Activated CD4-positive, alpha-beta T cell treated with anti-CD3 and anti-CD28 coated beads, Interleukin-2, amount 10 ng/mL, durations not matched to agents 7 days and 5 days (primary cell): ENCODE data around the gene SARDH. TPM values are rescaled to one million over a fixed set of nuclear protein-coding genes. Genes with fewer than 3 reads are reported as not detected.

Source experiments
- CTCF ChIA-PET: fragments of 350-600 bp; sonication (Branson Sonifier 250); formaldehyde crosslinking; loops from one replicate; lab custom pipeline; 2021; ENCODE audit warnings: antibody characterized with exemption; lab: Charles Lee
- POLR2A ChIA-PET: fragments of 350-600 bp; sonication (Branson Sonifier 250); formaldehyde crosslinking; loops from one replicate; lab custom pipeline; 2021; ENCODE audit warnings: antibody characterized with exemption; lab: Charles Lee
- DNase-seq: peaks from one replicate; pipeline ENCODE4 v3.0.0-alpha.2; 2020
- H3K27ac Mint-ChIP-seq: one replicate; pipeline ENCODE4 v1.8.0; 2021; ENCODE audit warnings: mild to moderate bottlenecking, moderate library complexity, mixed read lengths
- H3K27me3 Mint-ChIP-seq: one replicate; pipeline ENCODE4 v1.8.0; 2021; ENCODE audit warnings: mixed read lengths
- H3K36me3 Mint-ChIP-seq: one replicate; pipeline ENCODE4 v1.8.0; 2021; ENCODE audit warnings: low read depth, mixed read lengths
- H3K4me1 Mint-ChIP-seq: one replicate; pipeline ENCODE4 v1.8.0; 2021; ENCODE audit warnings: mixed read lengths
- H3K4me3 Mint-ChIP-seq: one replicate; pipeline ENCODE4 v1.8.0; 2021; ENCODE audit warnings: mild to moderate bottlenecking, moderate library complexity, mixed read lengths
- H3K9me3 Mint-ChIP-seq: one replicate; pipeline ENCODE4 v1.8.0; 2021; ENCODE audit warnings: mixed read lengths
- total RNA-seq, 2 experiments: library from RNA; stranded (reverse); gene quantifications; one replicate each; pipeline ENCODE4 v1.2.3, GENCODE V29; 2021

The SARDH gene
- total RNA-seq, 2 experiments from 2014 or later, result 1.9 TPM

DNA sequence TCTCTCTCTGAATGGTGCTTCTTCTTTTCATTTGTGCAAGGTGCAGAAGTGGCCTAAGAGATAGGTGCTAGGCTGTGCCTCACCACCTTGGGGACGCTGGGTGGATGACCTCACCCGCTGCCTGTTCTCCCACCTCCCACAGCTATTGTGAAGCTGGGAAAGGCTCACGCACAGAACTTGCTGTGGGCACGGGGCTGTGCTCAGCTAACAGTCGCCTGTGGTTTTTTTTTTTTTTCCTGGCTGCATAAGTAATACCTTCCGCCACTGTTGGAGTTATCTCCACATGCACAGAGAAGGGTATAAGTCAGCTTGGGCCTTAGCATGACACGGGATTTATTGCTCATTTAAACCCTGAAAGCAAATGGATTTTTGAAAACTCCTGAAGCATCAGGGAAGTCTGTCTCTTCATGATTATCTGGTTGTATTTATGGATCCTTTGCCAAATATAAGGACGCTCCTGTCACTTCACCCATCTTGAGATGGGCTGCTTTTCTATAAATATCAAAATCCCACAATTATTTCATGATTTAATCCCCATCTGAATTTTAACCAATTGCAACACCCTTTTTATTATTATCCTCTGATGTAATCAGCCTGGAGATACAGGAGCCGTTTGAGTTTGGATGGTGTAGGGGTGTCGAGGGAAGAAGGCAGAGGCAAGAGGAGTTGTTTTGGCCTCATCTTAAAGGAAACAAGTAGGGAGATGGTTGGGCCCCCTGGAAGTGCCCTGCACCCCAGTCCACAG lies 93.0 kb downstream of the SARDH start:
- Mint-ChIP-seq H3K27ac (no peak overlapping the region), H3K4me3 (no peak overlapping the region), H3K9me3 (no peaks in the 10 kb centered on the region), H3K4me1 (no peaks in the 10 kb centered on the region), H3K27me3 (no peaks in the 10 kb centered on the region), H3K36me3 (no peaks in the 10 kb centered on the region)
- ChIA-PET POLR2A (no interaction called here), CTCF (interaction anchor here (0.7 to 1.2 kb wide), 4 partner anchors 8 to 55 kb away, joined by 3 to 6 read pairs (median 4); no protein-coding TSS in a partner anchor)
- no peak for DNase-seq

DNA sequence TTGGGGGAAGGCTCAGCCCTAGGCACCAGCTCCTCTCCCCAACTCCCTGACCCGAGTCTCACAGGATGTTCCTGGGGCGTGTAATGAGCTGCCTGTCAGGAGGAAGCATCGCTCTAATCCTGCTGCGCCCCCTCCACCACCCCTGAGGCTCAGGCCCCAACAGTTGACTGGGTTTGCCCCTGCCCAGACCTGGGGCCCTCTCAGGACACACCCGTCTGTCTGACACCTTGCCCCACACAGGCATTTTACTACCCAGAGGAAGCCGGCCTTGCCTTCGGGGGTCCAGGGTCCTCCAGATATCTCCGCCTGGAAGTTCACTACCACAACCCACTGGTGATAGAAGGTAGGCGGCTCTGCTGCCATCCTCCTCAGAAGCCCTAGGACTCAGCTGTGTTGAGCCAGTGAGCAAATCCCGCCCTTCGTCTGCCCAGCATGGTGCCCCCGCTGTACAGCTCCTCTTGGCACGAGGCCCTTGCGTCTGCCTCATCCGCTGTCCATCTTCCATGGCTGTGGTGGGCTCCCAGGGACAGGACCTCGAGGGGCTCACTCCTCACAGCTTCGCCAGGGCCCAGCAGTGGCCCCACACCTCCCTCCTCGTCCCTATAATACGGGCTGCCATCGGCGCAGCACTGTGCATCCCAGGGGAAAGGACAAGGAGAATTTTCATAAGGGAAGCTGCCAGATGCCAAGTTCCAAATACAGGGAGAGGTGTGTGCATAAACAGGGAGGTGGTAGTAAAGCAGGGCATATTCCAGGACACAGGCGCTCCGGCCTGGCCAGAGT lies 94.0 kb downstream of the SARDH start:
- POLR2A ChIA-PET, result no interaction called here
- no peak for DNase-seq
- H3K36me3 Mint-ChIP-seq, result no peaks in the 10 kb centered on the region

DNA sequence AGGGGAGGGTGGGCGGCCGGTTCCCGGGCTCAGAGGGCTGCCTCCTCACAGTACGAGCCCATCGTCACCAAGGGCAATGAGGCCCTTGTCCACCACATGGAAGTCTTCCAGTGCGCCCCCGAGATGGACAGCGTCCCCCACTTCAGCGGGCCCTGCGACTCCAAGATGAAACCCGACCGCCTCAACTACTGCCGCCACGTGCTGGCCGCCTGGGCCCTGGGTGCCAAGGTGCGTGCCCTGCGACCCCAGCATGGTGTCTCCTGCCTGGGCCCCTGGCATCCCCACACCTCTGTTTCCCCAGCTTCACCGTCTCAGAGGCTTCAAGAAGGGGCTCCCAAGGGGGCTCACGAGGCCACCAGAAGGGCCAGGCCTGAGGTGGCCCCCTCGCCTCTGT lies 94.8 kb downstream of the SARDH start:
- H3K4me3 Mint-ChIP-seq, result no peak overlapping the region
- H3K27me3 Mint-ChIP-seq, result no peaks in the 10 kb centered on the region
- no peak for DNase-seq
- H3K9me3 Mint-ChIP-seq, result no peaks in the 10 kb centered on the region
- ChIA-PET CTCF (interaction anchor here (0.6 kb wide), 1 partner anchor 54 kb away, joined by 3 read pairs; no protein-coding TSS in a partner anchor), POLR2A (no interaction called here)
- H3K27ac Mint-ChIP-seq, result no peak overlapping the region
- no peaks in the 10 kb centered on the region for H3K36me3 Mint-ChIP-seq
- no peaks in the 10 kb centered on the region for H3K4me1 Mint-ChIP-seq

More for the DNA sequence above, 94.0 kb downstream of the SARDH start:
- Mint-ChIP-seq H3K4me3 (no peak overlapping the region), H3K9me3 (no peaks in the 10 kb centered on the region), H3K27me3 (no peaks in the 10 kb centered on the region), H3K4me1 (no peaks in the 10 kb centered on the region), H3K27ac (no peak overlapping the region)
- CTCF ChIA-PET, result interaction anchor here (0.6 to 1.2 kb wide), 6 partner anchors 9 to 305 kb away, joined by 3 to 6 read pairs (median 3); no protein-coding TSS in a partner anchor

DNA sequence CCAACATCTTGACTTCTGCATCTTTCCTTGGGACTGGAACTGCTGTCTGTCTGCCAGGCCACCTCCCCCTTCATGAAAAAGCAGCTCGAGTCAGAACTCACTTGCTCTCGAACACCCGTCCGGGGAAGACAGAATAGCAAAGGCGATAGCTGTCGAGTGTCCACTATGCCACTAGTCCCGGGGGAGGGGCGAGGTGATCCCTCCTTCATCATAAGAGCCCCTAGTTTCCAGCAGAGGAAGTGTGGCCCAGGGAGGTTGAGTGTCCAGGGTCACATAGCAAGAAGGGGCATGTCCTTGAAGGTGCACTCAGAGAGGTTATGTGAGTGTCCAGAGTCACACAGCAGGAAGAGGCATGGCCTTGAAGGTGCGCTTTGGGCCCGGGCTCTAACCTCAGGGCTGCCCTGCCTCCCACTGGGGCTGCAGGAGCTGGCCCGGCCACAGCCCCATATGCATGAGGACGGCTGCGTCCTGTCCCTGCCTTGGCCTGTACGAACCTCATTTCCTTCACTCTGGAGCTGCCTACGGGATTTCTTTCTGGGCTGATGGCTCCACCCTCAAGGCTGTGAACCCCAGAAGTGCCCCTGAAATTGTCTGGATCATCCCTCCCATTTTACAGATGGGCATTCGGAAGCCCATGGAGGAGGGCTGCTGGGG lies 95.3 kb downstream of the SARDH start:
- POLR2A ChIA-PET, result no interaction called here
- no peak overlapping the region for H3K27ac Mint-ChIP-seq
- H3K36me3 Mint-ChIP-seq, result no peaks in the 10 kb centered on the region
- no peaks in the 10 kb centered on the region for H3K27me3 Mint-ChIP-seq
- no peaks in the 10 kb centered on the region for H3K4me1 Mint-ChIP-seq
- CTCF ChIA-PET, result no interaction called here
- H3K4me3 Mint-ChIP-seq, result no peak overlapping the region
- no peak for DNase-seq
- no peaks in the 10 kb centered on the region for H3K9me3 Mint-ChIP-seq

DNA sequence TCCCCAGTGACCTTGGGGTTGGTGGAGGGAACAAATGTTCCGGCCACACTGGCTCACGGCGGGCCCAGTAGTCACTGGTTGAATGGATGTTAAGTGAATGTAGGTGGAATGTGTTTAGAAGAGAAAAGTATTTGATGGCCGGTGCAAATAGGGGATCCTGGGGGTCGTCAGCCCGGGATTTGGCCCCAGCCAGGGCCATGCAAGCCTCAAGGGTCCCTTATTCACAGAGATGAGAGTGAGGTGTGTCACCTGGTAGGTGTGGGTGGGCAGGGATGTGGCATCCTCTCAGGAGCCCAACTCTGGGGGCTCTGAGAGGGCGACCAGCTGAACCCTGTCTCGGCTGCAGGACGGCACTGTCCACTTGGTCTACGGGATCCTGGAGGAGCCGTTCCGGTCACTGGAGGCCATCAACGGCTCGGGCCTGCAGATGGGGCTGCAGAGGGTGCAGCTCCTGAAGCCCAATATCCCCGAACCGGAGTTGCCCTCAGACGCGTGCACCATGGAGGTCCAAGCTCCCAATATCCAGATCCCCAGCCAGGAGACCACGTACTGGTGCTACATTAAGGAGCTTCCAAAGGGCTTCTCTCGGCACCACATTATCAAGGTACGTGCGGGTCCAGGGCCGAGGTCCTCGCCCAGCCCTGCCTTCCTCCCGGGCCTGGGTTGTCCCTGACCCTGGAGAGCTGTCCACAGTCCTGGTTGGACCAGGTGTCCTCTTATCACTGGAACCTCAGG lies 96.1 kb downstream of the SARDH start:
- ChIA-PET POLR2A (no interaction called here), CTCF (no interaction called here)
- no peak overlapping the region for H3K27ac Mint-ChIP-seq
- H3K27me3 Mint-ChIP-seq, result no peaks in the 10 kb centered on the region
- no peak overlapping the region for H3K4me3 Mint-ChIP-seq
- no peak for DNase-seq
- no peaks in the 10 kb centered on the region for H3K36me3 Mint-ChIP-seq
- H3K9me3 Mint-ChIP-seq, result no peaks in the 10 kb centered on the region
- no peaks in the 10 kb centered on the region for H3K4me1 Mint-ChIP-seq

DNA sequence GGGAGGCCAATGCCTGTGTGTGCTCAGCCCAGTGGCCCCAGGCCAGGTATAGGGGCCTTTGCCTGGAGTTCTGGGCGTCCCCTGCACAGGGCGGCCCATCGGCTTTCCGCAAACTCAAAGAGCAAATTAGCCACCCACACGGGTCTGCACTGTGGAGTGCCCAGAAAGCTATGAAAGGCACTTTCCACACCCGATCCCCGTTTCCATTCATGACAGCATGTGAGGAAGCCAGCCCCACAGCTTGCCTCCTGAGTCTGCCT lies 96.8 kb downstream of the SARDH start:
- Mint-ChIP-seq H3K4me3 (no peak overlapping the region), H3K36me3 (no peaks in the 10 kb centered on the region), H3K27ac (no peak overlapping the region), H3K27me3 (no peaks in the 10 kb centered on the region), H3K4me1 (no peaks in the 10 kb centered on the region), H3K9me3 (no peaks in the 10 kb centered on the region)
- ChIA-PET POLR2A (no interaction called here), CTCF (interaction anchor here (1.5 kb wide), 1 partner anchor 18 kb away, joined by 3 read pairs; no protein-coding TSS in a partner anchor)
- no peak for DNase-seq

DNA sequence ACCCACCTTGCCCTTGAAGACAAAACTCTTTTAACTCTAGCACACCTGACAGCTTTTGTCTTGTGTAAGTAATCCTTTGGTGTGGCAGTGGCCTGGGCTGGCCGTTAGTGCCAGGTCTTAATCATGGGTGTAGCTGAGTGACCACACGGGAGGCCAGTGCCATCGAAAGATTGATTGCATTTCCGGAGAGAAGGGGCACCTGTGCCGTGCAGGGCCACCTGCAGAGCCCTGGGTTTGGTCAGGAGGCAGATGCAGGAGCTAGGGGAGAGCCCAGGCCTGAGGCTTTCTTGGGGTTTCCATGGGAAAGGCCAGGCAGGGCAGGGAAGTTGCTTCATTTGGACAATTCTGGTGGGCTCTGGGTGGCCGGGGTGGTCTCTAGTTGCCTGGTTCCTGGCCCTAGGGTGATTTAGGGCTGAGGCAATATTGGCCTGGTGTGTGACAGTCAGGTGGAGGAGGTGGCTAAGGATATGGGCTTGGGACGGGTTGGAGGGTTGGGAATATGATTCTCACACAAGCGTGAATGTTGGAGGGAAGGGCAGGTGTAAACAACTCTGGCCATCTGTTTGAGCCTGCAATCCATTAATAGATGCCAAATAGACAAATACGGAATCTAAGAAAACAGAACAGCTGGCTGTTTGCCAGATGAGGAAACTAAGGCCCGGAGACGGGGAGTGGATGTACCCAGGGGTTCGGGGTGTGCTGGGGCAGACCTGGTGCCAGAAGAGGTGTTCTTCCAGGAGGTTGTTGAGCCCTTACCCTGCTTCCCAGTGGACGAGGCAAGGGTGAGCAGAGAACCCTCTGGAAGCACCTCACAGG lies 97.4 kb downstream of the SARDH start:
- H3K9me3 Mint-ChIP-seq, result no peaks in the 10 kb centered on the region
- H3K36me3 Mint-ChIP-seq, result no peaks in the 10 kb centered on the region
- H3K4me3 Mint-ChIP-seq, result no peak overlapping the region
- DNase-seq, result no peak
- no peaks in the 10 kb centered on the region for H3K4me1 Mint-ChIP-seq
- CTCF ChIA-PET, result interaction anchor here (1.5 kb wide), 1 partner anchor 19 kb away, joined by 3 read pairs; no protein-coding TSS in a partner anchor
- H3K27ac Mint-ChIP-seq, result no peak overlapping the region
- POLR2A ChIA-PET, result no interaction called here
- H3K27me3 Mint-ChIP-seq, result no peaks in the 10 kb centered on the region

DNA sequence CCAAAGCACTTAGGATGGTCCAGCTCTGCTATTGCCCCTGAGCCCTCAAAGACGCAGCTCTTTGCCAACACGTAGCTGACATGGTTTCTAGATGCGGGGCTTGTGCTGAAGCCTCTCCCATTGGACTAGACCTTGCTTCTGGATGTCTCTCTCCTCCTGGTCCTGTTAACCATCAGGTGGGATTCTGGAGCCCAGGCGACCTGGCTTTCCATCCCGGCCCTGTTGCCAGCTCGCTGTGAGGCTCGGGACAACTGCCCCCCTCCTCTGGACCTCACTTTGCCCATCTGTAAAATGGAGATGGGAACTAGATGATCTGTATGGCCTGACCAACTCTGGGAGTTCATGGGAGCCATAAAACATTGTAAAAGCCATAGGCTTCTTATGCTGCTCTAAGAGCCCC lies 98.0 kb downstream of the SARDH start:
- Mint-ChIP-seq H3K27me3 (no peaks in the 10 kb centered on the region), H3K4me1 (no peaks in the 10 kb centered on the region), H3K9me3 (no peaks in the 10 kb centered on the region), H3K4me3 (no peak overlapping the region), H3K27ac (no peak overlapping the region), H3K36me3 (no peaks in the 10 kb centered on the region)
- ChIA-PET CTCF (interaction anchor here (1.5 kb wide), 1 partner anchor 19 kb away, joined by 3 read pairs; no protein-coding TSS in a partner anchor), POLR2A (no interaction called here)
- no peak for DNase-seq

DNA sequence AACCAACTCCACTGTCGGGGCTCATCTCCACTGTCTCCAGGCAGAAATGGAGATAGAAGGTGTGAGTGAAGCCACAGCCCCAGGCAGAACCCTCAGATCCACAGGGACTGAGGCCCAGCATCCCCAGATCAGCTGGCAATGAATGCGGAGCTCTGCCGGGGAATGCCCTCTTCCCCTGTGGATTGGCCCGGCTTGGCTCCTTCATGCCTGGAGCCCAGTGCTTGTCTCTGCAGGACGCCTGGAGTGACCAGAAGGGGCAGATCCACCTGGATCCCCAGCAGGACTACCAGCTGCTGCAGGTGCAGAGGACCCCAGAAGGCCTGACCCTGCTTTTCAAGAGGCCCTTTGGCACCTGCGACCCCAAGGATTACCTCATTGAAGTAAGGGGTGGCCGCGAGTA lies 98.5 kb downstream of the SARDH start:
- ChIA-PET POLR2A (no interaction called here), CTCF (interaction anchor here (1.5 kb wide), 1 partner anchor 20 kb away, joined by 3 read pairs; no protein-coding TSS in a partner anchor)
- Mint-ChIP-seq H3K9me3 (no peaks in the 10 kb centered on the region), H3K4me1 (no peaks in the 10 kb centered on the region), H3K27me3 (no peaks in the 10 kb centered on the region), H3K27ac (no peak overlapping the region), H3K4me3 (no peak overlapping the region), H3K36me3 (no peaks in the 10 kb centered on the region)
- no peak for DNase-seq

DNA sequence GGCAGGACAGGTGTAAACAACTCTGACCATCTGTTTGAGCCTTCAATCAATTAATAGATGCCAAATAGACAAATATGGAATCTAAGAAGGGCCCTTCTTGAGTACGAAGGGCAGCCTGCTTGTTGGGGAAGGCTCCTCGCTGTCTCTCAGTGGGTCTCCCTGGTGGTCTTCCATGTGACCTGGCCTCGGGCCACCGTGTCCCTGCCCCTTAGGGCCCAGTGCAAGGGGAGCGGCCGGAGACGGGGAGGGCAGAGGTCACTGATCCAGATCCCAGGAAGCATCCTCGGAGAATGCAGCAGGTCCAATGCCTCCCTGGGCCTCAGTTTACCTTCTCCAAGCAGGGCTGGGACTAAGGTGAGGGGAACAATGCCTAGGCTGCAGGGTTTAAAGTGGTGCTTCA lies 99.4 kb downstream of the SARDH start:
- Mint-ChIP-seq H3K27ac (no peak overlapping the region), H3K4me3 (no peak overlapping the region), H3K4me1 (no peaks in the 10 kb centered on the region), H3K27me3 (no peaks in the 10 kb centered on the region), H3K36me3 (no peaks in the 10 kb centered on the region), H3K9me3 (no peaks in the 10 kb centered on the region)
- CTCF ChIA-PET, result interaction anchor here (0.7 kb wide), 1 partner anchor 198 kb away, joined by 3 read pairs; no protein-coding TSS in a partner anchor
- DNase-seq, result no peak
- POLR2A ChIA-PET, result no interaction called here

DNA sequence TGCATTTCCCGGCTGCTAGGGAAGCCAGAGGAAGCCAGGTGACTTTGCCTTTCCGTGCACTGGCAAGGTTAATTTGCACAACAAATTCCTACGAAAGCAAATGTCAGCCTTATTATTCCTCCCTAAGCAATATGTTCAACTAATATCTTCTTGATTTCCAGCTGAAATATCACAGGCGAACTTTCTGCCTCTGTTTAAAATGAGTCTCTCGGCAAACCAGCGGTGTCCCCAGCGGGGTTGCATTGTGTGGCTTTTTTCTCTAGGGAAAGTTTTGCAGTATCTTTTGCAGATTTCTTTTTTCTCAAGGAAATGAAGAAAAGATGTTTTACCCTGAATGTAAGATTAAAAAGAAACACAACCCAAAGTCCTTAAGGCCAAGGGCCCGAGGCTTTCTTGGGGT lies 100.1 kb downstream of the SARDH start:
- H3K36me3 Mint-ChIP-seq, result no peaks in the 10 kb centered on the region
- H3K4me1 Mint-ChIP-seq, result no peaks in the 10 kb centered on the region
- DNase-seq, result no peak
- H3K27me3 Mint-ChIP-seq, result no peaks in the 10 kb centered on the region
- no peak overlapping the region for H3K27ac Mint-ChIP-seq
- CTCF ChIA-PET, result interaction anchor here (0.7 kb wide), 1 partner anchor 198 kb away, joined by 3 read pairs; no protein-coding TSS in a partner anchor
- H3K9me3 Mint-ChIP-seq, result no peaks in the 10 kb centered on the region
- POLR2A ChIA-PET, result no interaction called here
- no peak overlapping the region for H3K4me3 Mint-ChIP-seq
